GM11168 (cell line): ENCODE data around the gene GPR108.
"Not testable (repeated sequence)": the region's sequence is repeated elsewhere in the genome, so short reads cannot be mapped to it uniquely, and the experiment has no call there.

Source experiments
- in situ Hi-C: fragments of 300-500 bp; cut with MboI; formaldehyde crosslinking; loops from one replicate; pipeline ENCODE4 v1.12.0; 2022; ENCODE audit warnings: low sequenced_read_pairs; ENCODE audit not compliant: unreplicated experiment

Gene GPR108

DNA sequence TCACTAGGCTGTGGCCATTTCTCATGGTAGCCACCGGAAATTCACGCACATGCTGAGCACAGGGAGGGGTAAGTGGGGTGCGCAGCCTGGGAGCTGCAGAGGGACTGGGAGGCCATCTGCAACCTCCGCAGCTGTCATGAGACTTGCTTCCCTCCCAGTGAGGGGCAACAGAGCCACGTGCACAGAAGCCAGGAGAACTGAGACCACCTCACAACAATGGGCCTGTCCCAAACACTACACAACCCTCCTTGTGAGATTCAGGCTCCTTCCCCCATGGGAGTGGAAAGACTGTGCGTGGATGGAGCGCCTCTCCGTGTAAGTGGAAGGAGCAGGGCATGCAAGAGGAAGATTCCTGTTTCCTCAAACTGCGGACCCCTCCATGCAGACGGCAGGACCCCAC, 25.8 kb downstream of the GPR108 start:
- in situ Hi-C loops, result no loop called here

DNA sequence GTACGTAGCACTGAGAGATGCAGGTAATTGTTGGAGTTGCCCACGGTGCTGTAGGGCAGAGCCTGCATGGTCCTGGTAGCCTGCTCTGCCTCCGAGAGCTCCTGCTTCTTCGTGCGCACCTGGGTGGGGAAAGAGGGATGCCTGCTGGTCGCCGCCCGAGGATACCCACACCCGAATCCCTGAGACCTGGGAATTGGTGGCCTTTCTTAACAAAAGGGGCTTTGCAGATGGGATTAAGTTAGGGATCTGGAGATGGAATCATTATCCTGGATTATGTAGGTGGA, 26.4 kb downstream of the GPR108 start:
- in situ Hi-C loops, result no loop called here

DNA sequence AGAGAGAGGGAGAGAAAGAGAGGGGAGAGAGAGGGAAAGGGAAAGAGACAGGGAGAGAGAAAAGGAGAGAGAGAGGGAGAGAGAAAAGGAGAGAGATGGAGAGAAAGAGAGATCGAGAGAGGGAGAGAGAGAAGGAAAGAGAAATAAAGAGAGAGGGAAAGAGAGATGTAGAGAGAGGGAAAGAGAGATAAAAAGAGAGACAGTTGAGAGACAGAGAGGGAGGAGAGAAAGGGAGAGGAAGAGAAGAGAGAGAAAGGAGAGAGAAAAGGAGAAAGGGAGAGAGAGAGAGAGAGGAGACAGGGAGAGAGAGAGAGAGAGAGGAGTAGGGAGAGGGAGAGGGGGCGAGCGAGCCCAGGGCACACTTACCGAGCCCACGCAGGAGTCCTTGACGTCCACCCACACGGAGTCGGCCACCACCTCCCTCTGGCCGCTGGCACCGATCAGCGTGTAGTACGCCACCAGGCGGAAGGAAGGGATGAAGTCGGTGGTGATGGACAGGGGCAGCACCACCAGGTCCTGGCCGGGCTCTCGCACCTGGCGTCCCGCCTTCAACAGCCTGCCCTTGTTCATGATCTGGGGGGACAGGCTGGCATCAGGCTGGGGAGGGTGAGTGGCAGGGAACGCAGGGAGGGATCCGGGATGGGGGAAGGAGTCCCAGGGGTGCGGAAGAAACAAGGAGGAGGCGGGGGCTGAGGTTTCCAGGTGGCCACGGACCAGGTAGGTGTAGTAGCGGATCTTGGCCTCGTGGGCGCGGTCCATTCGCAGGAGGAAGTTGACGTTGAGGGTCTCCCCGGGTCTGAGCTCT, 26.9 kb downstream of the GPR108 start:
- in situ Hi-C loops, result no loop called here

DNA sequence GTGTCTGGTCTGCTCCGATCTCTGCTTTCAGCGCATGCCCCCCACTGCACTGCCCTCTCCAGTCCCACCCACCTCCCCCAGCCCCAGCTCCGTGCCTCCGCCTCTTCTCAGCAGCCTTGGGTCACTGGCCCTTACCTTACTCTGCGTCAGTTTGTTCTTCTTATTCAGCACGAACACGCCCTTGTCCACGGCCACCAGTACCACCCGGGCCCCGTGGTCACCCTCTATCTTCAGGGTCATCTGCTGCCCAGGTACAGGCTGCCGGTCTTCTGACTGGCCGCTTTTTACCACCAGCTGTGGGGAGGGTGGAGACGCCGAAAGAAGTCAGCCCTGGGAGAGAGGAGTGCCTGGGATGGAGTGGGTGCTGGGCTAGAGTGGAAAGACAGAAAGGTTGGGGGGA, 27.8 kb downstream of the GPR108 start:
- in situ Hi-C loops, result no loop called here

DNA sequence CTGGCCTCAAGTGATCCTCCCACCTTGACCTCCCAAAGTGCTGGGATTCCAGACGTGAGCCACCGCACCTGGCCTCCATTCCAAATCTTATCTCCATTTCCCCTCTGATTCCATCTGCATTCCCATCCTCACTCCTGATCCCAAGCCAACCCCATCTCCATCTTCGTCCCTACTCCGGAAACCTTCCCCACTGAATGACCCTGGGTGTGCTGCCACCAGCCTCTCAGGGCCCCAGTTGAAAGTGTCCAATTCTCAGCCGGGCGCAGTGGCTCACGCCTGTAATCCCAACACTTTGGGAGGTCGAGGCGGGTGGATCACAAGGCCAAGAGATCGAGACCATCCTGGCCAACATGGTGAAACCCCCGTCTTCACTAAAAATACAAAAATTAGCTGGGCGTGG, 28.5 kb downstream of the GPR108 start:
- in situ Hi-C loops, result not testable (repeated sequence)

DNA sequence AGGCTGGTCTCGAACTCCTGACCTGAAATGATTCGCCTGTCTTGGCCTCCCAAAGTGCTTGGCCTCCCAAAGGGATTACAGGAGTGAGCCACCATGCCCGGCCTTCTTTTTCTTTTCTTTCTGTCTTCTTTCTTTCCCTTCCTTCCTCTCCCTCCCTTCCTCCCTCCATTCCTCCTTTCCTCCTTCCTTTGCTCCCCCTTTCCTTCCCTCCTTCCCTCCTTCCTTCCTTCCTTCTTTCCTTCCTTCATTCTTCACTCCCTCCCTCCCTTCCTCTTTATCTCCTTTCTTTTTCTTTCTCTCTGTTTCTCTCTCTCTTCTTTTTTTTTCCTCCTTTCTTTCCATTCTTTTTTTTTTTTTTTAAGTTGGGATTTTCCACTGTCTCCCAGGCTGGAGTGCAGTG, 29.0 kb downstream of the GPR108 start:
- in situ Hi-C loops, result no loop called here

DNA sequence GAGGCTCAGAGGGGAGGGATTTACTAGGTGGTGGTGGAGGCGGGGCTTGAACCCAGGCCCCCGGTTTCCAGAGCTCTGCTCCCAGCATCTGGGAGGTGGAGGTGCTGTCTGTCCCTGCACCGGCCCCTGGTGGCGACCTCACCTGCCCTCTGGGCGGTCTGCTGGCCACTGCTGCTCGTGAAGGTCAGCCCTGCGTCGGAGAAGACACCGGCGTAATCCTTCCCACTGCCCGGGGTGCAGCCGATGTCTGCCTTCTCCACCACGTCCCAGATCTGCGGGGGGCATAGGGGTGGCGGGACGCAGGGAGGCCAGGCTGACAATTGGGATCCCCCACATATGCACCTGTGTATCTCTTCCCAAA, 29.7 kb downstream of the GPR108 start:
- in situ Hi-C loops, result no loop called here

DNA sequence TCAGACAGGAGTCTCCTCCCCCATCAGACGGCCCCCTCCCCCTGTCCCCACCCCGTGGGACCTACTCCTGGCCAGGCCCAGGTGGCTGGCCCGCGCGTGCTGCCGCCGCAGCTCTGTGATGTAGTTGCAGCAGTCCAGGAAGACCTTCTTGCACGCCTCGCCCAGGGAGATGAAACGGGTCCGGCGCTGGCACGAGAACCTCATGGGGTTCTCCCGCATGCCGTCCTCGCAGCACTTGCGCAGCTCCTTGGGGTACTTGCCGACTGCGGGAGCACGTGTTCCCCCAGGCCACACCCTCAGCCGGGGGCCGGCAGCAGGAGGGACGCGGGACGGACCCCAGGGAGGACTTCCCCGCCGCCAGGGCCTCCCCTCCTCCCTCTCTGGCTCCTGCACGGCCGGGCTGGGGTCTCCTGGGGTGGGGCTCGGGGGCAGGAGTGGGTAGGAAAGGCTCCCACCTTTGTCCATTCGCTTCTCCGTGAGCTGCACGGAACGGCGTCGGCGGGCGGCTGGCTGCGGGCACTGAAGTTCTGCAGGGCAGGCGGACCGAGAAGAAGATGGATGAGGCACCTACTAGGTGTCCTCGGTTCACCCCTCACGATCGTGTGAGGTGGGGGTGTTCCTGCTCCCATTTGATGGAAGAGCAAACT, 30.2 kb downstream of the GPR108 start:
- in situ Hi-C loops, result no loop called here

DNA sequence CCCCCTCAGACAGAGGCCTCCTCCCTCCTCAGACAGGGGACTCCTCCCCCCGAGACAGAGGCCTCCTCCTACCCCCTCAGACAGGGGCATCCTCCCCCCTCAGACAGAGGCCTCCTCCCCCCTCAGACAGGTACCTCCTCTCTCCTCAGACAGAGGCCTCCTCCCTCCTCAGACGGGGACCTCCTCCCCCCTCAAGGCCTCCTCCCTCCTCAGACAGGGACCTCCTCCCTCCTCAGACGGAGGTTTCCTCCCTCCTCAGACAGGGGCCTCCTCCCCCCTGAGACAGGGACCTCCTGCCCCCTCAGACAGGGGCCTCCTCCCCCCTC, 30.8 kb downstream of the GPR108 start:
- in situ Hi-C loops, result no loop called here

DNA sequence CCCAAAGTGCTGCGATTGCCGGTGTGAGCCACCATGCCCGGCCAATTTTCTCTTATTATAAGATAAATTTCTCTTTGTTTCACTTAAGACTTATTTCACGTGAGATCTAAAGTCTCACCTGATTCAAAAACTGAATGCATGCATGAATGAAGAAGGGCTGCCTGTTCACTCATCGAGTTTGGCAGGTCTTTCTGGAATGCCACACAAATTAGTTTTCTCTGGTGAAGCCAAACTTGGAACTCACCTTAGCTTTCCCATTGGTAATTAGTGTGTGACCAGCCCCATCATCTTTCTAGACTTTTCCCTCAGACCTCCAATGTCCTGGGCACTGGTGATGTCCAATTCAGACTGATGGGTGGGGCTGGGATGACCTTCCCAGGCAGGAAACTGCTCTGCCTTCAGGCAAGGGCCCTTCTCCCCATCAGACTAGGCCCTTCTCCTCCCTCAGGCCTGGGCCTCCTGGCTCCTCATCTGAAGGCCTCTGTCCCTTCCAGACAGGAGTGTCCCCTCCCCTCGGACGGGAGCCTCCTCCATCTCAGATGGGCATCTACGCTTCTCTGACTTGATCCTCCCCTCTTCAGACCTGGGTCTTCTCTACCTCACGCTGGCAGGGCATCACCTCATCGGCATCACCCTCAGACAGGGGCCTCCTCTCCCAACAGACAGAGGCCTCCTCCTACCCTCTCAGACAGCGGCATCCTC, 31.3 kb downstream of the GPR108 start:
- in situ Hi-C loops, result no loop called here

DNA sequence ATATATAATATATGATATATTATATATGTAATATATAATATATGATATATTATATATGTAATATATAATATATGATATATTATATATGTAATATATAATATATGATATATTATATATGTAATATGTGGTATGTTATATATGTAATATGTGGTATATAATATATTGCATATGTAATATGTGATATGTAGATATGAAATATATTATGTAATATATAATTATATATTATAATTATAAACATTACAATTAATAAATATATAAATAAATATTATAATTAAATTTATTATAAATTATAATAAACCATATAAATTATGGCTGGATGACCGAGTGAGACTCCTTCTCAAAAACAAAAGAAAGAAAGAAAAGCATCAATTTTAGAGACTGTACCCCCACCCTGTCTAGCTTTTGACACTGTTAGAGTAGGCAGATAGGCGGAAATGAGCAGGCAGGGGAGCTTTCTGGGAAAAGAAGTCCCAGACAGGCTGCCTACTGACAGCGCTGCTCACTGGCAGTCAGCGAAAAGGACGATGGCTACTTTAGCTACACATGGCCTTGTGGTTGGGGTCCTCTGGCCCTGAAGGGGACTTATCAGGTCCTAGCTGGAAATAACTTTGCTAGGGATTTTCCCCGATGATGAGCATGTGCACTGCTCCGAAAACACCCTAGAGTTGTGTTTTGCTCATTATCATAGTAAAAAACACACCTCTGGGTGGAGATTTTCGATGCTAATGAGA, 36.6 kb downstream of the GPR108 start:
- in situ Hi-C loops, result no loop called here

DNA sequence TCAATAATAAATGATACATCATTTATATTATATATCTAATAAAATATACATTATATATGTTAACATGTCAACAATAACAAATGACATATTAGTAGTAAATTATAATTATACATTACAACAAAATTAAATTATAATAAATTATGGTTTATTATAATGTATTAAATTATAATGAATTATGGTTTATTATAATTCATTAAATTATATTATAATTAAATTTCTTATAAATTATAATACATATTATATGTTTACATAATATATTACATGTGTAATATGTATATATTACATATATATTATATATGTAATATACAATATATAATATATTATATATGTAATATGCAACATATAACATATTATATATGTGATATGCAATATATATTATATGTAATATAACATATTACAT, 37.4 kb downstream of the GPR108 start:
- in situ Hi-C loops, result no loop called here

DNA sequence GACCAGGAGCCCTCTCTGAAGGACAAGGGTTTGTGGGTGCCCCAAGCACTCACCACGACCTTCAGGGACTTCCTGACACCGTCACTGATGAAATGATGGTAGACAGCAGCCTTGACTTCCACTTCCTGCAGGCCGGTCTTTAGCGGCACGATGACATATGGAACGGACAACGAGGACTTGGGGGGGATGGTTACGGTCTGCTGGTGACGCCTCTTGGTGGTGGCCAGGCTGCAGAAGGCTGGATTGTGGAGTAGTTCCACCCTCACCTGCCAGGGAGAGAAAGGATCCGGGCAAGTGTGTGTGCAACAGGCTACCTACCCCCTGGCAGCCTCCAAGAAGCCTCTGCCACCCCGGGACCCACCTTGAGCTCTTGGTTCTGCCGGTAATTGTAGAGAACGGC, 40.1 kb downstream of the GPR108 start:
- in situ Hi-C loops, result no loop called here

DNA sequence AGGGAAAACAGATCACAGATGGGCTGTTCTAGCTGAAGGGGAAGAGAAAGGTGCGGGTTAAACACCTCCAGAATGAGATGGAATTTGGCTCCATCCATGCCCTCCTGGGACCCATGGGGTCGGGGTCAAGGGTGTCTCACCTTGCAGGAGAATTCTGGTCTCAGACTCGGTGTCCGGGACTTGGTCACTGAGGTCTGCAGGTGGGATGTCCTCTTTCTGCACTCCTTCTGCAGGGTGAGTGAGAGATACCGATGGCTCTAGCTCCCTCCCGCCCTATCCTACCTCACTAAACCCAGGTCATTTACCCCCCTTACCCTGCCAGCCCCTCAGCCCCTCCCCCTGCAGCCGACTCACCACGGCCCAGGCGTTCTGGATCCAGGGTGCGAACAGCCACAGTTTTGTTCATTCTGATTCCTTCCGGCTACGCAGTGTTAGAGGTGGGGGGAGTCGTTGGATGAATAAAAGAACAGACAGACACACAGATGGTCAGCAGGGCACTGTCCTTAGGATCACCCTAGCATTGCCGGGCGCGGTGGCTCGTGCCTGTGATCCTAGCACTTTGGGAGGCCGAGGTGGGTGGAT, 41.0 kb downstream of the GPR108 start:
- in situ Hi-C loops, result no loop called here

DNA sequence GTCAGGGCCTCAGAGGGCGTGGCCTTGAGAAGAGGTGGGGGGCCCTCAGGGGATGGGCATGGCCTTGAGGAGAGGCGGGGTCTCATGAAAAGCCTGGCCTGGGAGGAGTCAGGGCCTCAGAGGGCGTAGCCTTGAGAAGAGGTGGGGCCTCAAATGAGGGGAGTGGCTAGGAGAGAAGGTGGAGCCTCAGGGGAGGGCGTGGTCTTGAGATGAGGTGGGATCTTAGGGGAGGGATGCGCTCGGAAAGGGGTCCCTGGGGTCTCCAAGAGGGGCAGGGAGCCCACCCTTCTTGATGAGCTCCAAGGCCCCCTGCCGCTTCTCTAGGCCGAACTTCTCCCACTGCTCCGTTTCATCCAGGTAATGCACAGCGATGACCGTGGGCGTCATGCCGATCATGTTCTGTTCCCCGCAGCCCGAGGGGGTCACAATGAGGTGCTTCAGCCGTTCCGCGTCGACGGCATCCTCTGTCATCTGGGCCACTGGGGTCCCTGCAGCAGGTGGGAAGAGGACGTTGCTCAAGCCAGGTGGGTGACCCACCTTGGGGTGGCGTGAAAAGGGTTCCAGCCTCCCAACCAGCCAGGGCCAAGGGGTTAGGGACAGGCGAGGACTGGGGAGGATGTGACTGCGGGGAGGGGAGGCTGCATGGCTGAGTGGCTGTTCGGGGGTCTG, 43.1 kb downstream of the GPR108 start:
- in situ Hi-C loops, result no loop called here

DNA sequence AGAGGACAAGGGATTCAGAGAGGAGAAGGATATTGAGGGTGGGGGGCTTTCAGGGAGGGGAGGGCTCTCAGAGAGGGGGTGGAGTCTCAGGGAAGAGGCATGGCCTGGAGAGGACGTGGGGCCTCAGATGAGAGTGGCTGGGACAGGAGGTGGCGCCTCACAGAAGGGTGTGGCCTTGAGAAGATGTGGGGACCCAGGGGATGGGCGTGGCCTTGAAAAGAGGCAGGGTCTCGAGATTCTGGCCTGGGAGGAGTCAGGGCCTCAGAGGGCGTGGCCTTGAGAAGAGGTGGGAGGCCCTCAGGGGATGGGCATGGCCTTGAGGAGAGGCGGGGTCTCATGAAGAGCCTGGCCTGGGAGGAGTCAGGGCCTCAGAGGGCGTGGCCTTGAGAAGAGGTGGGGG, 43.7 kb downstream of the GPR108 start:
- in situ Hi-C loops, result no loop called here

DNA sequence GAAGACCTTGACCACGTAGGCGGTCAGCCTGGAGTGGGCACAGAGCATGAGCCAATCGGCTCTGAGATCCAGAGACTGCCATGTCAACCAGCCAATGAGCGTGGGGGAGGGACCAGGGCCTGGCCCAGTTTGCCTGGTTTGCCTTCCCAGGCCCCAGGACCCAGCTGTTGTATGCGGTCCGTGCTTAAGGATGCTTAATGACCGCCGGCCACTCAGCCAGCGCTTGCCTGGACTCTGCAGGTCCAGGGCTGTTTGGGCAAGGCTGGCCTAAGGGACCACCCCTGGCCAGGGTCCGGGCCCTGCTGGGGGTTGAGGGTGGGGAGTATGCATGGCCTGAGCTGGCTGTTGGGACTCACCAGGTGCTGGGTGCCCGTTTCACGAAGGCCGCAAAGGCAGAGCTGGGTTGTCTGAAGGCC, 44.3 kb downstream of the GPR108 start:
- in situ Hi-C loops, result no loop called here

DNA sequence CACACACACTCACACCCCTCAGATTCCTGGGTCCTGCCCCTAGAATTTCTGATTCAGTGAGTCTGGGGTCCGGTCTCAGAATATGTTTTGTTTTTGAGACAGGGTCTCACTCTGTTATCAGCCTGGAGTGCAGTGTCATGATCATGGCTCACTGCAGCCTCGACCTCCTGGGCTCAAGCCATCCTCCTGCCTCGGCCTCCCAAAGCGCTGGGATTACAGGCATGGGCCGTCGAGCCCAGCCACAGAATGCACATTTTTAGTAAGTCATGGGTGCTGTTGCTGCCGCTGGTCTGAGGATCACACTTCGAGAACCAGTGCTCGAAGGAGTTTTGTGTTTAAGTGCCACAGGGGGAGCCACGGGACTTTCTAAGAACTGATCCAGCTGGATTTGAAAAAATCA, 45.4 kb downstream of the GPR108 start:
- in situ Hi-C loops, result no loop called here

DNA sequence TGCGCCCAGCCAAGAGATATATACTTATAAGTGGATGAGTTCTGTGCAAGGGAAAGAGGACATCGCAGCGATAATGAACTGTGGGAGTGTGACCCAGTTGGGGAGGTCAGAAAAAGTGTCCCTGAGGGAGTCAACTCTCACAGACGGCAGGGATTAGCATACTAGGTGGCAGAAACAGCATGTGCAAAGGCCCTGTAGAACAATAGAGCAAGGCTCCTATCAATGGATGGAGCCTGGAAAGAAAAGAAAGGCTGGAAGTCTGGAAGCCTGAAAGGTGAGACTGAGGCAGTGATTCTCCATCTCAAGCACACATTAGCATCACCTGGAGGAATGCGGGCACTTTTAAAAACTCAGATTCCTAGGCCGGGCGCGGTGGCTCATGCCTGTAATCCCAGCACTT, 46.0 kb downstream of the GPR108 start:
- in situ Hi-C loops, result no loop called here

DNA sequence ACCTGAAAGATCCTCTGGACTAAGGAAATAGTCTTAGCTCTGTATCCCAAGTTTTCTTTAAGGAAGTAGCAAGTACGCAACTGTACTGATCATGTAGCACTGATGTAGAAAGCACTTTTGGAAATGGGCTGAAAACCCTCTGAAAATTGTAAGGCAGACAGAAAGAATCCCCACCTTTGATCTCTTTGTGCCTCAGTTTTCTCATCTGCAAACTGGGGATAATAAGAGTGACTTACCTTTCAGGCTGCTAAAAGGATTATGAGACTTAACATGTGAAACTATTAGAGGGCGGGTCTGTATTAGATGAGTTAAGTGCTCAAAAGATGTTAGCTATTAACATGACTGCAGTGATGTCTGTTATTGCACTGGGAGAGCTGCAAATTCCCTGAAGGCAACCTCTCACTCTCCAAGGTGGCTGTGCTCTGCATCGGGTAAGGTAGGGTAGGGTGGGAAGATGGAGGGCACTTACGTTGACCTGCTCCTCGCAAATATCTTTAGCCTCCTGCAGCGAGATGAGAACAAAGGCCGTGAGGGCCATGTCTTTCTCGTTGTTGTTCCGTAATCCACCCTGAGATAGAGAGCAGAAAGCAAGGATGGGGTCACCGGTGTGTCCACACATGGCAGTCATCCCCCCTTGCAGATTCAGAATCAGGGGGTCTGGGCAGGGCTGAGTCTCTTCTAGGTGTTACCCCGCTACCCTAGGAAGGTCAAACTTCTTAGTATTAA, 47.1 kb downstream of the GPR108 start:
- in situ Hi-C loops, result no loop called here
